ENCODE measurements around the gene LNP1. TPM values are rescaled to one million over a fixed set of nuclear protein-coding genes. Genes with fewer than 3 reads are reported as not detected.

LNP1 gene
- total RNA-seq, 1 experiment from 2014 or later = 1.8 TPM

DNA sequence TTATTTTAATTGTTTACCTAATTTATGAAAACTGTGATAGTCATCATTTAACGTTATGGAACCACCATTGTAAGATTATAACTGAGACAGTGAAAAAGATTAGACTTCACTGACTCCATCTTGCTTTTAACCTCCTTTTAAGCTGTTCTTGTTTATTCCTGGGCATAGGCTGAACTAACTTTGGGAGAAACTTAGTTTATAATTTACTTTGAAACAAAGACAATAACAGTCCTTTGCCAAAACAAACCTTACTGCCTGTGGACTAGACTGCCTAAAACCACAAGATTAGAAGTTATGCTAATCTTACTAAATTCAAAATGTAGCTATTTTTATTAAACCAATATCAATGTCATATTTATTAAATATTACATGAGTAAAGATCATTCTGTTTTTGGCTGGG is 46.7 kb downstream of the LNP1 start:
- no peak overlapping the region for H3K27ac ChIP-seq (ENCODE audit: low read length)
- POLR2A ChIA-PET = no interaction called here
- CTCF ChIA-PET = interaction anchor here (0.7 kb wide), 1 partner anchor 132 kb away, joined by 3 read pairs; no protein-coding TSS in a partner anchor
- ATAC-seq (no peak), DNase-seq (ENCODE audit: low read depth, low spot score) (no peak)
- 0 out of 2 replicates have a peak, but pooled peaks cover 5% of the 10 kb centered on the region for H3K9me3 ChIP-seq (ENCODE audit: control insufficient read depth, insufficient read depth, low read depth, low read length)
- in situ Hi-C loops (cut with HindIII; ENCODE audit: low pct_unique_long_range_greater_than_20kb, low sequenced_read_pairs) (no loop called here), intact Hi-C loops (cut with micrococcal nuclease; ENCODE audit: unreplicated experiment) (no loop called here)
- H3K4me3 ChIP-seq (ENCODE audit: low read depth in 2 of 2, low read length in 2 of 2) = no peak overlapping the region
- no peak for TF ChIP-seq POLR2AphosphoS5 (IDR thresholded peaks at IDR 0.05; ENCODE audit: low read depth, low read length)
- TF ChIP-seq, protein P1, sequence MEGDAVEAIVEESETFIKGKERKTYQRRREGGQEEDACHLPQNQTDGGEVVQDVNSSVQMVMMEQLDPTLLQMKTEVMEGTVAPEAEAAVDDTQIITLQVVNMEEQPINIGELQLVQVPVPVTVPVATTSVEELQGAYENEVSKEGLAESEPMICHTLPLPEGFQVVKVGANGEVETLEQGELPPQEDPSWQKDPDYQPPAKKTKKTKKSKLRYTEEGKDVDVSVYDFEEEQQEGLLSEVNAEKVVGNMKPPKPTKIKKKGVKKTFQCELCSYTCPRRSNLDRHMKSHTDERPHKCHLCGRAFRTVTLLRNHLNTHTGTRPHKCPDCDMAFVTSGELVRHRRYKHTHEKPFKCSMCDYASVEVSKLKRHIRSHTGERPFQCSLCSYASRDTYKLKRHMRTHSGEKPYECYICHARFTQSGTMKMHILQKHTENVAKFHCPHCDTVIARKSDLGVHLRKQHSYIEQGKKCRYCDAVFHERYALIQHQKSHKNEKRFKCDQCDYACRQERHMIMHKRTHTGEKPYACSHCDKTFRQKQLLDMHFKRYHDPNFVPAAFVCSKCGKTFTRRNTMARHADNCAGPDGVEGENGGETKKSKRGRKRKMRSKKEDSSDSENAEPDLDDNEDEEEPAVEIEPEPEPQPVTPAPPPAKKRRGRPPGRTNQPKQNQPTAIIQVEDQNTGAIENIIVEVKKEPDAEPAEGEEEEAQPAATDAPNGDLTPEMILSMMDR (IDR thresholded peaks at IDR 0.05) = no peak
- no peak for TF ChIP-seq SIN3A (IDR thresholded peaks at IDR 0.05; ENCODE audit: borderline replicate concordance, insufficient read depth, low read depth, low read length)
- H3K36me3 ChIP-seq (ENCODE audit: control insufficient read depth, insufficient read depth, low read length) = no peaks in the 10 kb centered on the region
- BruUV-seq (replicated peaks) = no TSS peak
- H3K4me1 ChIP-seq (ENCODE audit: control insufficient read depth, insufficient read depth, low read length) = peaks cover 3% of the 10 kb centered on the region; the same call in 1 of the 2 replicates
- no peaks in the 10 kb centered on the region for H3K27me3 ChIP-seq (ENCODE audit: control insufficient read depth, insufficient read depth, low read length)

DNA sequence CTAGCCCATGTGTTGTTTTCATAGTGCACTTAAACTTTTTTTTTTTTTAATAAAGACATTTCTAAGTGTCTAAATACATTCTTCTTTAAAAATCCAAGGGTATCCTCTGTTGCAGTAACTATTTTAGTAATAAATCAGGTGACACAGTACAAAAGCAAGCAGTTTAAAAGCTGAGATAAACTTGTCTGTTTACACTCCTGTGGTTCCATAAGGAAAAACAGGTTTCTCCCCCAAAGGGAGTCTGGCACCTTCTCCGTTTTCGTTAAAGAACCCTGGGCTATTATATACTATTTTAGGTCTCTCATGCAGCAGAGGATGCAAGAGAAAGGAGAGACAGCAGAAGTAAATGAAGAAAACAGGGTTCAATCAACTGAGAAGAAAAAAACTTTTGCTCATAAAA is 47.9 kb downstream of the LNP1 start:
- H3K36me3 ChIP-seq (ENCODE audit: control insufficient read depth, insufficient read depth, low read length) = no peaks in the 10 kb centered on the region
- H3K27me3 ChIP-seq (ENCODE audit: control insufficient read depth, insufficient read depth, low read length) = no peaks in the 10 kb centered on the region
- no peak overlapping the region for H3K4me3 ChIP-seq (ENCODE audit: low read depth in 2 of 2, low read length in 2 of 2)
- no peaks in the 10 kb centered on the region for H3K9me3 ChIP-seq (ENCODE audit: control insufficient read depth, insufficient read depth, low read depth, low read length)
- TF ChIP-seq REST (IDR thresholded peaks at IDR 0.05; ENCODE audit: insufficient read depth in 1 of 2, low read depth in 2 of 2, low read length in 1 of 2) (no peak), TCF7L2 (IDR thresholded peaks at IDR 0.05; ENCODE audit: low read depth, low read length) (no peak), SIN3A (IDR thresholded peaks at IDR 0.05; ENCODE audit: borderline replicate concordance, insufficient read depth, low read depth, low read length) (no peak), POLR2AphosphoS5 (IDR thresholded peaks at IDR 0.05; ENCODE audit: low read depth, low read length) (no peak)
- TF ChIP-seq, protein P1 (IDR thresholded peaks at IDR 0.05) = no peak
- intact Hi-C loops (cut with micrococcal nuclease; ENCODE audit: unreplicated experiment) = no loop called here
- ATAC-seq (no peak), DNase-seq (ENCODE audit: low read depth, low spot score) (no peak)
- ChIA-PET CTCF (no interaction called here), POLR2A (no interaction called here)
- no TSS peak for BruUV-seq (replicated peaks)
- in situ Hi-C loops (cut with HindIII; ENCODE audit: low pct_unique_long_range_greater_than_20kb, low sequenced_read_pairs) = no loop called here
- peaks cover 3% of the 10 kb centered on the region; the same call in 1 of the 2 replicates for H3K4me1 ChIP-seq (ENCODE audit: control insufficient read depth, insufficient read depth, low read length)
- no peak overlapping the region for H3K27ac ChIP-seq (ENCODE audit: low read length)
